Measurements from ENCODE around the gene UBAC1.

GRCh38 chr9:135991771-135992170 is 30.6 kb upstream of the UBAC1 start:
- TF ChIP-seq, protein P1, sequence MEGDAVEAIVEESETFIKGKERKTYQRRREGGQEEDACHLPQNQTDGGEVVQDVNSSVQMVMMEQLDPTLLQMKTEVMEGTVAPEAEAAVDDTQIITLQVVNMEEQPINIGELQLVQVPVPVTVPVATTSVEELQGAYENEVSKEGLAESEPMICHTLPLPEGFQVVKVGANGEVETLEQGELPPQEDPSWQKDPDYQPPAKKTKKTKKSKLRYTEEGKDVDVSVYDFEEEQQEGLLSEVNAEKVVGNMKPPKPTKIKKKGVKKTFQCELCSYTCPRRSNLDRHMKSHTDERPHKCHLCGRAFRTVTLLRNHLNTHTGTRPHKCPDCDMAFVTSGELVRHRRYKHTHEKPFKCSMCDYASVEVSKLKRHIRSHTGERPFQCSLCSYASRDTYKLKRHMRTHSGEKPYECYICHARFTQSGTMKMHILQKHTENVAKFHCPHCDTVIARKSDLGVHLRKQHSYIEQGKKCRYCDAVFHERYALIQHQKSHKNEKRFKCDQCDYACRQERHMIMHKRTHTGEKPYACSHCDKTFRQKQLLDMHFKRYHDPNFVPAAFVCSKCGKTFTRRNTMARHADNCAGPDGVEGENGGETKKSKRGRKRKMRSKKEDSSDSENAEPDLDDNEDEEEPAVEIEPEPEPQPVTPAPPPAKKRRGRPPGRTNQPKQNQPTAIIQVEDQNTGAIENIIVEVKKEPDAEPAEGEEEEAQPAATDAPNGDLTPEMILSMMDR (IDR thresholded peaks at IDR 0.05; ENCODE audit: poor library complexity, severe bottlenecking): no peak
- TF ChIP-seq POLR2AphosphoS5 (IDR thresholded peaks at IDR 0.05) (no peak), EP300 (conservative IDR thresholded peaks at IDR 0.05; ENCODE audit: poor library complexity, severe bottlenecking) (no peak), EZH2 (IDR thresholded peaks at IDR 0.05; ENCODE audit: borderline replicate concordance, insufficient read depth, low read length, poor library complexity, severe bottlenecking) (no peak), RAD21 (conservative IDR thresholded peaks at IDR 0.05) (no peak), SMC3 (conservative IDR thresholded peaks at IDR 0.05; ENCODE audit: poor library complexity) (no peak), TAF1 (IDR thresholded peaks at IDR 0.05; ENCODE audit: low read depth) (no peak), MXI1 (conservative IDR thresholded peaks at IDR 0.05; ENCODE audit: poor library complexity, severe bottlenecking) (no peak), REST (IDR thresholded peaks at IDR 0.05; ENCODE audit: borderline replicate concordance) (no peak)
